Skeletal muscle tissue (tissue), 4 donors: ENCODE measurements around the gene PUS10. TPM values are rescaled to one million over a fixed set of nuclear protein-coding genes. Genes with fewer than 3 reads are reported as not detected.

Source experiments
- H3K27ac ChIP-seq: one replicate; pipeline ENCODE4 v1.7.0; 2013; ENCODE audit warnings: mild to moderate bottlenecking, low read depth, low read length, inconsistent platforms
- H3K27me3 ChIP-seq, 3 donors: one replicate each; pipeline ENCODE4 v1.7.0; 2013; ENCODE audit warnings: low read length in 3 of 3; ENCODE audit not compliant: control insufficient read depth in 3 of 3, insufficient read depth in 3 of 3
- H3K36me3 ChIP-seq, 3 donors: one replicate each; pipeline ENCODE4 v1.7.0; 2013; ENCODE audit warnings: low read length in 3 of 3; ENCODE audit not compliant: control insufficient read depth in 3 of 3, insufficient read depth in 3 of 3
- H3K4me1 ChIP-seq, 3 donors: one replicate each; pipeline ENCODE4 v1.7.0; 2013; ENCODE audit warnings: low read length in 3 of 3, mild to moderate bottlenecking in 3 of 3; ENCODE audit not compliant: control insufficient read depth in 3 of 3, insufficient read depth in 3 of 3
- H3K4me3 ChIP-seq, 3 donors: one replicate each; pipeline ENCODE4 v1.7.0; 2013; ENCODE audit warnings: low read length in 3 of 3
- H3K9ac ChIP-seq, 3 donors: one replicate each; pipeline ENCODE4 v1.7.0; 2013; ENCODE audit warnings: low read length in 3 of 3, mild to moderate bottlenecking in 3 of 3, moderate library complexity in 2 of 3, low read depth in 1 of 3
- H3K9me3 ChIP-seq, 3 donors: one replicate each; pipeline ENCODE4 v1.7.0; 2013; ENCODE audit warnings: low read length in 3 of 3; ENCODE audit not compliant: control insufficient read depth in 3 of 3
- total RNA-seq: library from RNA; depleted of rRNA; stranded (reverse); fragments of >200 nt; gene quantifications from one replicate; pipeline ENCODE4 v1.2.3, GENCODE V29; 2014
- donor health status: Osteomylitis.

Gene PUS10
- total RNA-seq, result 4.7 TPM

GRCh38 chr2:61017556-61018317, at the start of gene PUS10, which contains the start of gene PEX13:
TSS of gene PUS10 (minus strand) at chr2:61018255. CDS start at chr2:61011890, 6,365 bp downstream.
TSS of gene PEX13 (plus strand) at chr2:61017720. CDS start at chr2:61017760, 40 bp downstream.
- no peaks in the 10 kb centered on the region for H3K27me3 ChIP-seq
- peak within 1 kb of the TSS; percentile 95 to 99 (median 98) for H3K9ac ChIP-seq
- peaks cover 6 to 15% (median 14%) of the 10 kb centered on the region in 3 donors for H3K4me1 ChIP-seq
- H3K9me3 ChIP-seq, result no peaks in the 10 kb centered on the region
- H3K27ac ChIP-seq, result peak within 1 kb of the TSS; percentile 81
- peaks cover 5 to 8% (median 6%) of the 10 kb centered on the region in 3 donors for H3K36me3 ChIP-seq
- peak within 1 kb of the TSS; percentile 79 to 98 (median 96) for H3K4me3 ChIP-seq

- Histone ChIP-seq H3K9ac (peak within 1 kb of the TSS; percentile 79 to 88 (median 81)), H3K27me3 (no peaks in the 10 kb centered on the region), H3K4me3 (peak within 1 kb of the TSS; percentile 76 to 85 (median 83)), H3K9me3 (no peaks in the 10 kb centered on the region), H3K4me1 (peaks cover 0 to 5% (median 3%) of the 10 kb centered on the region in 3 donors), H3K27ac (peak within 1 kb of the TSS; percentile 71), H3K36me3 (peaks cover 0 to 3% (median 3%) of the 10 kb centered on the region in 3 donors)
These were observed 48.0 kb upstream of the PUS10 start, which contains the start of gene SANBR for GRCh38 chr2:61065714-61066709. TSS of gene SANBR (plus strand) at chr2:61065871. CDS start at chr2:61070351, 4,480 bp downstream.

- H3K9ac ChIP-seq, result no peak overlapping the region
- H3K4me1 ChIP-seq, result no peaks in the 10 kb centered on the region
- no peaks in the 10 kb centered on the region for H3K27me3 ChIP-seq
- no peak overlapping the region for H3K4me3 ChIP-seq
- no peaks in the 10 kb centered on the region for H3K9me3 ChIP-seq
- peaks cover 0 to 8% (median 3%) of the 10 kb centered on the region in 3 donors for H3K36me3 ChIP-seq
- H3K27ac ChIP-seq, result no peak overlapping the region
These were observed 41.3 kb upstream of the PUS10 start for GRCh38 chr2:61059382-61059781.

- Histone ChIP-seq H3K4me1 (no peaks in the 10 kb centered on the region), H3K4me3 (no peak overlapping the region), H3K27me3 (no peaks in the 10 kb centered on the region), H3K9me3 (no peaks in the 10 kb centered on the region), H3K36me3 (peaks cover 0 to 8% (median 6%) of the 10 kb centered on the region in 3 donors), H3K9ac (no peak overlapping the region), H3K27ac (no peak overlapping the region)
These were observed 39.5 kb upstream of the PUS10 start for GRCh38 chr2:61057562-61057961.

GRCh38 chr2:61055557-61055956, 37.5 kb upstream of the PUS10 start:
- Histone ChIP-seq H3K9me3 (no peaks in the 10 kb centered on the region), H3K27ac (no peak overlapping the region), H3K36me3 (peaks cover 0 to 11% (median 6%) of the 10 kb centered on the region in 3 donors), H3K27me3 (no peaks in the 10 kb centered on the region), H3K4me1 (no peaks in the 10 kb centered on the region), H3K4me3 (no peak overlapping the region), H3K9ac (no peak overlapping the region)

- Histone ChIP-seq H3K36me3 (peaks cover 0 to 11% (median 9%) of the 10 kb centered on the region in 3 donors), H3K9me3 (no peaks in the 10 kb centered on the region), H3K27me3 (no peaks in the 10 kb centered on the region), H3K27ac (peak overlapping the region; percentile 86), H3K4me1 (peaks cover 5 to 18% (median 11%) of the 10 kb centered on the region in 3 donors), H3K4me3 (no peak overlapping the region), H3K9ac (peak overlapping the region in 2 of 3 donors; percentile 27 to 42)
These were observed 27.9 kb upstream of the PUS10 start for GRCh38 chr2:61045999-61046398.

GRCh38 chr2:61045226-61045625, 27.2 kb upstream of the PUS10 start:
- Histone ChIP-seq H3K27me3 (no peaks in the 10 kb centered on the region), H3K27ac (peak overlapping the region; percentile 86), H3K4me1 (peaks cover 5 to 18% (median 11%) of the 10 kb centered on the region in 3 donors), H3K9ac (peak overlapping the region in 2 of 3 donors; percentile 10 to 42), H3K9me3 (no peaks in the 10 kb centered on the region), H3K36me3 (peaks cover 0 to 11% (median 9%) of the 10 kb centered on the region in 3 donors), H3K4me3 (no peak overlapping the region)

GRCh38 chr2:61044636-61045035, 26.6 kb upstream of the PUS10 start:
- Histone ChIP-seq H3K4me3 (no peak overlapping the region), H3K9me3 (no peaks in the 10 kb centered on the region), H3K27me3 (no peaks in the 10 kb centered on the region), H3K9ac (no peak overlapping the region), H3K36me3 (peaks cover 0 to 11% (median 9%) of the 10 kb centered on the region in 3 donors), H3K27ac (peak overlapping the region; percentile 86), H3K4me1 (peaks cover 5 to 18% (median 11%) of the 10 kb centered on the region in 3 donors)

- Histone ChIP-seq H3K27ac (peak overlapping the region; percentile 12), H3K27me3 (no peaks in the 10 kb centered on the region), H3K9me3 (no peaks in the 10 kb centered on the region), H3K4me1 (peaks cover 5 to 18% (median 11%) of the 10 kb centered on the region in 3 donors), H3K4me3 (no peak overlapping the region), H3K9ac (no peak overlapping the region), H3K36me3 (peaks cover 0 to 3% (median 0%) of the 10 kb centered on the region in 3 donors)
These were observed 24.8 kb upstream of the PUS10 start for GRCh38 chr2:61042807-61043206.
